Body of pancreas (tissue), 4 donors: ENCODE results near the gene RNF212B.
A peak's percentile ranks its signal among the peaks of the same experiment; 100 is the strongest.

Experiments
- POLR2A ChIP-seq, 3 donors: fragments of 450-650 bp; IDR thresholded peaks; one replicate each; pipeline ENCODE4 v1.6.1; 2016; ENCODE audit warnings: antibody characterized with exemption in 3 of 3, mild to moderate bottlenecking in 2 of 3
- TF ChIP-seq, protein P1 (sequence below), 7 experiments: fragments of 450-650 bp in 4 of 7; fragments of 200-600 bp in 3 of 7; sonication (generic) in 3 of 7; IDR thresholded peaks; one replicate each; pipeline ENCODE4 v1.5.1; 2016 to 2019; ENCODE audit warnings: antibody characterized with exemption in 7 of 7

DNA sequence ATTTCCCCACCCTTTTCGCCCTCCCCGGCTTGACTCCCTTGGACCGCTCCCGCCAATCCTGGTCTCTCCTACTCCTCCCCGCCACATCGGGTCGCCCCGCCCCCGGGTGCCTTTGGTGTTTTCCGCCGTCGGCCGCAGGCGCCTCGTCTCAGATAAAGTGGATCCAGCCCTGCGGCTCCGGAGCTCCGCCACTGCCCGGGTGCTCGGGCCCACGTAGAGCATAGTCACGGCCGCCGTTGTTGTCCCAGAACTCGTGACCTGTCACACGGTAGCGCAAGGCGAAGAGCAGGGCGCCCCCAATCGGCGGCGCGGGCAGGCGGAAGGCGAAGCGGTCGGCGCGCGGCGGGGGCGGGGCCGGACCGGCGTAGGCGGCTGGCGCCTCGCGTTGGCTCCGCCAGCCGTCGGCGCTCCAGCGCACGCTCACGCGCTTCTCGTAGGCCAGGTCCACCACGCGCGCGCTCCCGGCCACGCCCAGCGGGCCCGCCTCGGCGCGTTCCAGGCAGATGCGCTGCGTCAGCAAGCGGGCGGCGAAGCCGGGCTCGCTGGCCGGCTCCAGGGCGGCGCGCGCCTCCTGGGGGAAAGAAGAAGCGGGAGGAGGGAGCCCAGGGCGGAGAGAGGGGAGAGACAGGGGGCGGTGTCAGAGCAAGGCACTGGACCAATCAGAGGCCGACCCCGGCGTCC lies 63.7 kb downstream of the RNF212B start:
- TF ChIP-seq, protein P1, sequence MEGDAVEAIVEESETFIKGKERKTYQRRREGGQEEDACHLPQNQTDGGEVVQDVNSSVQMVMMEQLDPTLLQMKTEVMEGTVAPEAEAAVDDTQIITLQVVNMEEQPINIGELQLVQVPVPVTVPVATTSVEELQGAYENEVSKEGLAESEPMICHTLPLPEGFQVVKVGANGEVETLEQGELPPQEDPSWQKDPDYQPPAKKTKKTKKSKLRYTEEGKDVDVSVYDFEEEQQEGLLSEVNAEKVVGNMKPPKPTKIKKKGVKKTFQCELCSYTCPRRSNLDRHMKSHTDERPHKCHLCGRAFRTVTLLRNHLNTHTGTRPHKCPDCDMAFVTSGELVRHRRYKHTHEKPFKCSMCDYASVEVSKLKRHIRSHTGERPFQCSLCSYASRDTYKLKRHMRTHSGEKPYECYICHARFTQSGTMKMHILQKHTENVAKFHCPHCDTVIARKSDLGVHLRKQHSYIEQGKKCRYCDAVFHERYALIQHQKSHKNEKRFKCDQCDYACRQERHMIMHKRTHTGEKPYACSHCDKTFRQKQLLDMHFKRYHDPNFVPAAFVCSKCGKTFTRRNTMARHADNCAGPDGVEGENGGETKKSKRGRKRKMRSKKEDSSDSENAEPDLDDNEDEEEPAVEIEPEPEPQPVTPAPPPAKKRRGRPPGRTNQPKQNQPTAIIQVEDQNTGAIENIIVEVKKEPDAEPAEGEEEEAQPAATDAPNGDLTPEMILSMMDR (IDR thresholded peaks at IDR 0.05) = peak; percentile 43 to 97 (median 77)
- peak in 2 of 3 donors; percentile 37 to 61 for TF ChIP-seq POLR2A (IDR thresholded peaks at IDR 0.05)
